ENCODE results near the gene DEPDC5. TPM values are rescaled to one million over a fixed set of nuclear protein-coding genes. Genes with fewer than 3 reads are reported as not detected.

Gene DEPDC5
- total RNA-seq, 3 donors from 2014 or later: 13.6 to 20.0 (median 16.1) TPM

DNA sequence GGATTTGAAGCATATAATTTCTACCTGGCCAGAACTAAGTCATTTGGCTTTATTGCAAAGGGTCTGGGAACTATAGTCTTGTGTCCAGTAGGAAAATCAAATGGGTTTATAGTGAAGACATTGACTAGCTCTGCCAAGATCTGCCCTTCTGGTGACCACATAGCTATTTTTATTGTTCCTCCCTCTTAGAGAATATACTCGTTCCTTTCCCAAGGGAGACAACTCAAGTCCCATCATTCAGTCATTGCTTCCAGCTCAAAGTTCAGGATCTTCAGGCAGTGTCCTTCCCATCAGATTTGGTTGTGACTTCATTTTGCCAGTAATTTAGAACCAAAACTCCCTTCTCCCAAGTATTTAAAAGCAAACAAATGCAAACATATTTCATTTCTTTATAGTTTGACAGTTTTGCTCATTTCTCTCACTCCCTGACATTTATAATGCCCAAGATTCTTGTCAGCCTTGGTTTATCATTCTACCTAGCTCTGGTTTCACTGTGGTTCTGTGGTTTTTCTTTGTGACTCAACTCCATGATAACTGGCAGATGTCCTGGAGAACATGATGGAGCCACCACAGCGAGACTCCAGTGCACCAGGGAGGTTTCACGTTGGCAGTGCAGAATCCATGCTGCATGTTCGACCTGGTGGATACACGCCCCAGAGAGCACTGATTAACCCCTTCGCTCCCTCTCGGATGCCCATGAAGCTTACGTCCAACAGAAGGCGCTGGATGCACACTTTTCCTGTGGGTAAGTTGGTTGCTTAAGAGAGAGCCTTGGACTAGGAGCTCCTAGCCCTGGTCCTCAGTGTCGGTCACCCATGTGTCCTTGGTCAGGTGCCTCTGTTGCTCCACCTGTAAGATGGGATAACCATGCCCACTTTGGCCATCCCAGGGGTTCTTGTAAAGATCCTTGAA, 64.9 kb downstream of the DEPDC5 start:
- Histone ChIP-seq H3K27ac (no peak overlapping the region), H3K27me3 (no peaks in the 10 kb centered on the region), H3K9me3 (no peaks in the 10 kb centered on the region), H3K36me3 (no peaks in the 10 kb centered on the region), H3K4me3 (no peak overlapping the region), H3K4me1 (no peaks in the 10 kb centered on the region)
- no peak for TF ChIP-seq POLR2A (IDR thresholded peaks at IDR 0.05)
- intact Hi-C loops (cut with DNase I; ENCODE audit: low total_unique reads): no loop called here
- DNase-seq (ENCODE audit: low spot score in 2 of 2): no peak

DNA sequence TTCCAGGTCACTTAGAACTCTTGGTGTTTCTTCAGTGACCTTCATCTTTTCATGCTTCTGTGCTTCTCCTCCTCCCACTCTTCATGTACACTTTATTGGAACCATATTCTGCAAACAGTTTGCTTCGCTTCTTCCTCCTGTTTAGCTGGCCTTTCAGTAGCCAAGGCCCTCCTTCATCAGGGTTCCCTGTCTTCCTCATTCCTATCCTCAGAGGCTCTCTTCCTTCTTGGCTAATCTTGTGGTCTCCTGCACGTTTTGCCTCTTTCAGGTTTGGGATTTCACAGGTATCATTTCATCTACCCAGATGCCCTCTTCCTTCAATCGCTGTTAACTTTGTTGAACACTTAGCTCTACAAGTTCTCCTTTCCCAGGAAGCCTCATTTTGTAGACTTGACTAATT, 66.8 kb downstream of the DEPDC5 start:
- H3K27ac ChIP-seq: no peak overlapping the region
- H3K4me3 ChIP-seq: no peak overlapping the region
- H3K27me3 ChIP-seq: no peaks in the 10 kb centered on the region
- H3K4me1 ChIP-seq: no peaks in the 10 kb centered on the region
- intact Hi-C loops (cut with DNase I; ENCODE audit: low total_unique reads): no loop called here
- no peaks in the 10 kb centered on the region for H3K36me3 ChIP-seq
- no peaks in the 10 kb centered on the region for H3K9me3 ChIP-seq
- TF ChIP-seq POLR2A (IDR thresholded peaks at IDR 0.05) (no peak), POLR2AphosphoS5 (IDR thresholded peaks at IDR 0.05) (no peak)
- TF ChIP-seq, protein P1, sequence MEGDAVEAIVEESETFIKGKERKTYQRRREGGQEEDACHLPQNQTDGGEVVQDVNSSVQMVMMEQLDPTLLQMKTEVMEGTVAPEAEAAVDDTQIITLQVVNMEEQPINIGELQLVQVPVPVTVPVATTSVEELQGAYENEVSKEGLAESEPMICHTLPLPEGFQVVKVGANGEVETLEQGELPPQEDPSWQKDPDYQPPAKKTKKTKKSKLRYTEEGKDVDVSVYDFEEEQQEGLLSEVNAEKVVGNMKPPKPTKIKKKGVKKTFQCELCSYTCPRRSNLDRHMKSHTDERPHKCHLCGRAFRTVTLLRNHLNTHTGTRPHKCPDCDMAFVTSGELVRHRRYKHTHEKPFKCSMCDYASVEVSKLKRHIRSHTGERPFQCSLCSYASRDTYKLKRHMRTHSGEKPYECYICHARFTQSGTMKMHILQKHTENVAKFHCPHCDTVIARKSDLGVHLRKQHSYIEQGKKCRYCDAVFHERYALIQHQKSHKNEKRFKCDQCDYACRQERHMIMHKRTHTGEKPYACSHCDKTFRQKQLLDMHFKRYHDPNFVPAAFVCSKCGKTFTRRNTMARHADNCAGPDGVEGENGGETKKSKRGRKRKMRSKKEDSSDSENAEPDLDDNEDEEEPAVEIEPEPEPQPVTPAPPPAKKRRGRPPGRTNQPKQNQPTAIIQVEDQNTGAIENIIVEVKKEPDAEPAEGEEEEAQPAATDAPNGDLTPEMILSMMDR (IDR thresholded peaks at IDR 0.05): no peak
- no peak for DNase-seq (ENCODE audit: low spot score in 2 of 2)

DNA sequence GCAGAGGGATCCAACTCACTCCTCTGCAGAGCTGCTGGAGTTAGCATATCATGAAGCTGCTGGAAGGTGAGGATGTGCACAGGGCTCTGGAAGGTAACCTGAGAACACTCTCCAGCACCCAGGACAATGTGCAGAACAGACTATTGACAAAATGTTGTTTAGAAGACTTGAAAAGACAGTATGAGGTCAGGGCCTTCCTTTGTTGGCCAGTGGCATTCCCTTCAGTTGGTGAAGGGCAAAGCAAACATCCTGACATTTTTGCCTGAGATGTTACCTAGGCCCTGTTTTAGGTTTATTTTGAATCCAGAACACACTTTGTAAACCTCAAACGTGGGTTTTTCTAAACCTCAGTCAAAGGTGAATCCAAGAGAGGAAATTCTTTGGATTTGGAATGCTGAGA, 67.8 kb downstream of the DEPDC5 start:
- TF ChIP-seq POLR2AphosphoS5 (IDR thresholded peaks at IDR 0.05): no peak
- TF ChIP-seq POLR2A (IDR thresholded peaks at IDR 0.05): no peak
- TF ChIP-seq, protein P1 (IDR thresholded peaks at IDR 0.05): no peak
- Histone ChIP-seq H3K4me3 (no peak overlapping the region), H3K27me3 (no peaks in the 10 kb centered on the region), H3K27ac (no peak overlapping the region), H3K36me3 (no peaks in the 10 kb centered on the region), H3K9me3 (no peaks in the 10 kb centered on the region), H3K4me1 (no peaks in the 10 kb centered on the region)
- intact Hi-C loops (cut with DNase I; ENCODE audit: low total_unique reads): no loop called here
- no peak for DNase-seq (ENCODE audit: low spot score in 2 of 2)

DNA sequence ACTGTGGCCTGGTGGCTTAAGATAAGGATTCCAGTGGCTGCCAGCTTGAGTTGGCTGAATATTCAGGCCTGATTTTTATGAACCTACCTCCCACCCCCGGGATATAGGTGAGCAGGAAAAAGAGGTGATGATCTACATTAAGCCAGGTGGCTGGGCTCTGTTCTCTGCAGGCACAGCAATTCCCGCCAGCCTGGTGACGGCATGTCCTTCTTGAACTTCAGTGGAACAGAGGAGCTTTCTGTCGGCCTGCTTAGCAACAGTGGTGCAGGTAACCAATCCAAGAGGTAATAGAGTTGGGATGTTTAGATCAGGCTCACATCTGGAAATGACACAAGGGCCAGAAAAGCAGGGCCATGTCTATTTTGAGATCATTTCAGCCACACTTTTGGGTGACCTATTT, 68.7 kb downstream of the DEPDC5 start:
- TF ChIP-seq POLR2A (IDR thresholded peaks at IDR 0.05) (no peak), POLR2AphosphoS5 (IDR thresholded peaks at IDR 0.05) (no peak)
- TF ChIP-seq, protein P1 (IDR thresholded peaks at IDR 0.05): no peak

DNA sequence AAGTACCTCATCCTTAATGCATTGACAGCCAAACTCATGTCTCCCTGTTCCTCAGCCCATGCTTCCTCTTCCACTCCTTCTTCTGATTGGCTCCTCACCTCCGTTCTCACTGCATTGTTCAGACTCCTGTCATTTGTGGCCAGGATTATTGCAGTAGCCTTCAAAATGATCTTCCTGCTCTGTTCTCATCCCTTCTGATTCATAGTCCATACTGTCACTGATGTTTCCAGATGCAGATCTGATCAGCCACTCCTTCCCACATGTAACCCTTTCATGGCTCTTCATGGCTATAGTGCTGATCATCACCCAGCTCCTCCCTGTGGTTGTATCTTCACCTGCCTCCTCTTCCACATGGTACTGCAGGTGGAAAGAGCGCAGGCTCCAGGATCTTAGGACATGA, 71.7 kb downstream of the DEPDC5 start:
- Histone ChIP-seq H3K27me3 (no peaks in the 10 kb centered on the region), H3K9me3 (no peaks in the 10 kb centered on the region), H3K36me3 (peaks cover 4% of the 10 kb centered on the region), H3K4me3 (no peak overlapping the region), H3K4me1 (no peaks in the 10 kb centered on the region), H3K27ac (no peak overlapping the region)
- TF ChIP-seq POLR2AphosphoS5 (IDR thresholded peaks at IDR 0.05) (no peak), POLR2A (IDR thresholded peaks at IDR 0.05) (no peak)
- TF ChIP-seq, protein P1 (IDR thresholded peaks at IDR 0.05): no peak
- DNase-seq (ENCODE audit: low spot score in 2 of 2): no peak
- intact Hi-C loops (cut with DNase I; ENCODE audit: low total_unique reads): no loop called here

More for the DNA sequence above, 68.7 kb downstream of the DEPDC5 start:
- Histone ChIP-seq H3K36me3 (no peaks in the 10 kb centered on the region), H3K27me3 (no peaks in the 10 kb centered on the region), H3K9me3 (no peaks in the 10 kb centered on the region), H3K27ac (no peak overlapping the region), H3K4me1 (no peaks in the 10 kb centered on the region), H3K4me3 (no peak overlapping the region)
- intact Hi-C loops (cut with DNase I; ENCODE audit: low total_unique reads): no loop called here
- DNase-seq (ENCODE audit: low spot score in 2 of 2): no peak

Measured in breast epithelium (tissue), 4 donors.